ENCODE data around the gene SCO2. TPM values are rescaled to one million over a fixed set of nuclear protein-coding genes. Genes with fewer than 3 reads are reported as not detected.

The SCO2 gene
- total RNA-seq, 1 donor from 2014 or later = 1.8 TPM

- FAIRE-seq (no peak), DNase-seq (ENCODE audit: low read depth) (no peak)
- Histone ChIP-seq H3K4me2 (ENCODE audit: low read length) (no peak overlapping the region), H3K9me3 (ENCODE audit: insufficient read depth, low read depth, low read length) (no peaks in the 10 kb centered on the region), H3K79me2 (ENCODE audit: insufficient read depth, low read length) (peaks cover 28% of the 10 kb centered on the region), H3K36me3 (ENCODE audit: insufficient read depth, low read length) (no peaks in the 10 kb centered on the region), H2AFZ (ENCODE audit: low read depth, low read length) (no peak overlapping the region), H4K20me1 (ENCODE audit: insufficient read depth, low read length) (peaks cover 34% of the 10 kb centered on the region), H3K4me3 (ENCODE audit: insufficient read depth, low read depth, low read length) (no peak overlapping the region), H3K27me3 (ENCODE audit: insufficient read depth, low read length) (peaks cover 28% of the 10 kb centered on the region), H3K9ac (ENCODE audit: low read length) (no peak overlapping the region), H3K4me1 (ENCODE audit: insufficient read depth, low read length) (peaks cover 31% of the 10 kb centered on the region), H3K27ac (ENCODE audit: low read depth, low read length) (no peak overlapping the region)
- Mint-ChIP-seq H3K4me1 (ENCODE audit: low read depth, unreplicated experiment) (peaks cover 4% of the 10 kb centered on the region), H3K9me3 (ENCODE audit: unreplicated experiment) (peaks cover 7% of the 10 kb centered on the region), H3K27me3 (ENCODE audit: low read depth, unreplicated experiment) (peaks cover 6% of the 10 kb centered on the region), H3K27ac (ENCODE audit: unreplicated experiment) (peak overlapping the region; percentile 62), H3K4me3 (ENCODE audit: unreplicated experiment) (peak overlapping the region; percentile 81), H3K36me3 (ENCODE audit: low read depth, unreplicated experiment) (peaks cover 7% of the 10 kb centered on the region)
- TF ChIP-seq, protein P1, sequence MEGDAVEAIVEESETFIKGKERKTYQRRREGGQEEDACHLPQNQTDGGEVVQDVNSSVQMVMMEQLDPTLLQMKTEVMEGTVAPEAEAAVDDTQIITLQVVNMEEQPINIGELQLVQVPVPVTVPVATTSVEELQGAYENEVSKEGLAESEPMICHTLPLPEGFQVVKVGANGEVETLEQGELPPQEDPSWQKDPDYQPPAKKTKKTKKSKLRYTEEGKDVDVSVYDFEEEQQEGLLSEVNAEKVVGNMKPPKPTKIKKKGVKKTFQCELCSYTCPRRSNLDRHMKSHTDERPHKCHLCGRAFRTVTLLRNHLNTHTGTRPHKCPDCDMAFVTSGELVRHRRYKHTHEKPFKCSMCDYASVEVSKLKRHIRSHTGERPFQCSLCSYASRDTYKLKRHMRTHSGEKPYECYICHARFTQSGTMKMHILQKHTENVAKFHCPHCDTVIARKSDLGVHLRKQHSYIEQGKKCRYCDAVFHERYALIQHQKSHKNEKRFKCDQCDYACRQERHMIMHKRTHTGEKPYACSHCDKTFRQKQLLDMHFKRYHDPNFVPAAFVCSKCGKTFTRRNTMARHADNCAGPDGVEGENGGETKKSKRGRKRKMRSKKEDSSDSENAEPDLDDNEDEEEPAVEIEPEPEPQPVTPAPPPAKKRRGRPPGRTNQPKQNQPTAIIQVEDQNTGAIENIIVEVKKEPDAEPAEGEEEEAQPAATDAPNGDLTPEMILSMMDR (IDR thresholded peaks at IDR 0.05; ENCODE audit: insufficient read depth, low read depth, low read length) = no peak
- TF ChIP-seq EZH2 (IDR thresholded peaks at IDR 0.05; ENCODE audit: insufficient read depth, low read length) = no peak
Observed at GRCh38 chr22:50527921-50528681, 2.7 kb upstream of the SCO2 start.

DNA sequence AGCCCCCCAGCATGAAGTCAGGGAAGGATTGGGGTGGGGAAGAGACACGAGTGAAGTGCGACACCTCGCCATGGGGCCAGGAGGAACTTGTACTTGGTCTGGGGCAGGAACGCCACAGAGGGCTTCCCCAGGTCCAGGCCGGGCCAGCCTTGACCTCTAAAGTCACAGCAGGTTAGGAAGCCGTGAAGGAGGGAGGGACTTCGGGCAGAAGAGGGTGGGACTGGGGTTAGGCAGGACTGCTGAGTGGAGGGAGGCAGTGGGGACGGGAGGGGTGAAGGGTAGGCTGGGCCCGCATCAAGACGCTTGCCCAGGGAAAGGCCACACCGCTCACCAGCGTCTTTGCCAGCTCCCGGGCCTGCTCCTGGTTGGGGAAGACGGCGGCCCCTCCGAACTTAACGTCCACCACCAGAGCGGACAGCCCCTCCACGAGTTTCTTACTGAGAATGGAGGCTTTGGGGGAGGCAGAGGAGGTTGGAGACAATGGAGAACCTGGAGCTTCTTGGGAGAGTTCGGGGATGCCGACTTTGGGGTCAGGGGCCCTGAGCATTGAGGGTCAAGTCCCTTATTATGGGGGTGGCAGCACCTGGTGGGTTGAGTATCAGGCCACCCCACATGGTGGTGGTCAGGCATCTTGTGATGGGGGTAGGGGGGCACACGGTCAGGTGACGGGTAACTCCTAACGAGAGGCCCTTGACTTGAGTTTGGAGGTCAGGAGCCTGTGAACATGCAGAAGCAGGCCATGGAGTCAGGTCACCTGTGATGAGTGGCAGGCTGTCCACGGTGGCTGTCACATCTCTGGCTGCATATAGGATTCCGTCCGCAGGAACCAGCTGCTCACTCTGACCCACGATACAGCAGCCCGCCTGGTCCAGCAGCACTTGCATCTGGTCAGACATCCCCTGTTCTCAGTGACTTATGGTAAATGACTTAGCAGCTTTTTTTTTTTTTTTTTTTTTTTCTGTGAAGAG, 1.7 kb upstream of the SCO2 start:
- H2AFZ ChIP-seq (ENCODE audit: low read depth, low read length) = peak overlapping the region; percentile 71
- H4K20me1 ChIP-seq (ENCODE audit: insufficient read depth, low read length) = peaks cover 42% of the 10 kb centered on the region
- no peak overlapping the region for H3K27ac ChIP-seq (ENCODE audit: low read depth, low read length)
- FAIRE-seq = no peak
- Mint-ChIP-seq H3K9me3 (ENCODE audit: unreplicated experiment) (peaks cover 3% of the 10 kb centered on the region), H3K27ac (ENCODE audit: unreplicated experiment) (peak overlapping the region; percentile 66), H3K36me3 (ENCODE audit: low read depth, unreplicated experiment) (peaks cover 7% of the 10 kb centered on the region), H3K4me3 (ENCODE audit: unreplicated experiment) (peak overlapping the region; percentile 81), H3K27me3 (ENCODE audit: low read depth, unreplicated experiment) (no peaks in the 10 kb centered on the region), H3K4me1 (ENCODE audit: low read depth, unreplicated experiment) (peaks cover 4% of the 10 kb centered on the region)
- peak overlapping the region; percentile 72 for H3K4me3 ChIP-seq (ENCODE audit: insufficient read depth, low read depth, low read length)
- no peak for TF ChIP-seq EZH2 (IDR thresholded peaks at IDR 0.05; ENCODE audit: insufficient read depth, low read length)
- TF ChIP-seq, protein P1 (IDR thresholded peaks at IDR 0.05; ENCODE audit: insufficient read depth, low read depth, low read length) = no peak
- peaks cover 31% of the 10 kb centered on the region for H3K4me1 ChIP-seq (ENCODE audit: insufficient read depth, low read length)
- peak overlapping the region; percentile 99 for H3K4me2 ChIP-seq (ENCODE audit: low read length)
- no peaks in the 10 kb centered on the region for H3K36me3 ChIP-seq (ENCODE audit: insufficient read depth, low read length)
- no peak for DNase-seq (ENCODE audit: low read depth)
- peaks cover 22% of the 10 kb centered on the region for H3K27me3 ChIP-seq (ENCODE audit: insufficient read depth, low read length)
- H3K9ac ChIP-seq (ENCODE audit: low read length) = peak overlapping the region; percentile 74
- H3K9me3 ChIP-seq (ENCODE audit: insufficient read depth, low read depth, low read length) = no peaks in the 10 kb centered on the region
- H3K79me2 ChIP-seq (ENCODE audit: insufficient read depth, low read length) = peaks cover 36% of the 10 kb centered on the region
